HUDEP-2 (cell line): Measurements from ENCODE around the gene ERVW-1.

Experiments
- DNase-seq, 76 experiments: peaks; one replicate each; lab custom pipeline; 2025; ENCODE audit not compliant: unreplicated experiment in 76 of 76; lab: John Stamatoyannopoulos, UW

ERVW-1 gene

DNA sequence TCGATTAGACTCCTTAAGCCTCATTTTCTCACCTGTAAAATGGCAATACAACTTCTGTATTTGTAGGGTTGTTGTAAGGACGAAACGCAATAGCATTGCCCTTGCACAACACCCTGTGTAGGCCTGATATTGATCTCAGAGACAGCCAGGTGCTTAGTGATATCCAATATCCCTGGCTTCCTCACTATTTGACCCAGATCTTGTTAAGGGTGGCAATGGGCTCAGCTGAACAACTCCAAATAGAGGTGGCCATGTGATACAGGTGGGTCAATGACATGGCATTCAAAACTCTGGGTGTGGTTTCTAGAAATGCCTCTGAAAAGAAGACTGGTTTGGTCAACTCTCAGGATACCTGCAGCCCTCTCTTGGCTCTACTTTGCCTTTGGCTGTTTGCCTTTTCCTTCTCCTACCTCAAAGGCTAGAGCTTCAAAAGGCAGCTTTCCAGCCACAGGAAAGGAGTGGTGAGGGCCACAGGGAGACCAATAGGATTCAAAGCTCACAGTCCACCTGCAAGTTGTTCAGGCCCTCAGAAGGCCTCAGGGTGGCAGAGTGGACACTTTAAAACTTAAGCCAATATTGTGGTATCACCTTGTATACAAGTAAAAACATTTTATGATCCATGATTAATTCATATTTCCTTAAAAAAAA is 45.3 kb downstream of the ERVW-1 start:
- no peak for DNase-seq

DNA sequence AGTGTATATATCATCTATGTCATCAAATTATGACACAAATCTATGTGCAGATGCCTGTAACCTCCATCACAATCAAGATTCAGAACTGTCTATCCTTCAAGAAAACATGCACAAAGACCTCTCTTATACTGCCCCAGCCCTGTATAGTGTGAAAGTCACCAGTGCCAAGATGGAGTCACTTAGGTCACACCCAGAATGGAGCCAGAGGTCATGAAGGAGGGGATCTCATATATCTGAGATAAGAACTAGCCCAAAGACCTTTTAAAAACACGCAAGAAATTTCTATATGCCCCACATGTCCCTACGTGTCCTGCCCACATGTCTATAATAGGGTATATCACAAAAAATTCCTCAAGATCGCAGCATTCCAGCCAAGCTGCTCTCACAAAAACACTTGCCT is 50.6 kb downstream of the ERVW-1 start:
- DNase-seq = no peak

DNA sequence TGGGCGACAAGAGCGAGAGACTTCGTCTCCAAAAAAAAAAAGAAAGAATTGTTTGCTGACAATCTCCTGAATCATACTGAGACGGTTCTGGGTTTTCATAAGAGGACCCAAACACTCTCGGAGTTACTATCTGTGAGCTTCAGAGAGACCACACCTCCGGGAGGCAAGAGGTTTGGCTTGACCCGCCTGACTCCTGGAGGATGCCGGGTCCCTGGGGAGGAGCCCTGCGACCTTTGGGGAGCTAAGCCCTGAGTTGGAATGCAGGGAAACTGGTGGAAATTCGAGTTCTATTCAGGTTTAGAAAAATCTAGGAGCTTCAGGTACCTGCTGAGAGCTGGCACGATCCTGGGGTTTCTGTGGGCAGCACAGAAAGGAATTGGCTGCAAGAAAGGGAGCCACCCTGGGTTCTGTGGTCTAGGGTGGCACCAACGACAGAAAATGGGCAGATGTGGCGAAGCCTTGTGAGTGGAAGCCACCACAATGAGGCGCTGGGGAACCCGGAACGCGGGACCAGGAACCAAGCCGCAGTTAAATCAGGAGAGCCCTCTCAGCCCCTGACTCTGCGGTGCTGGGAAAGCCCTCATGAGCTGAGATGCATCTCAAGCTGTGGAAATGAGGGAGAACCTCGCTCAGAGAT is 52.3 kb downstream of the ERVW-1 start:
- DNase-seq = no peak

DNA sequence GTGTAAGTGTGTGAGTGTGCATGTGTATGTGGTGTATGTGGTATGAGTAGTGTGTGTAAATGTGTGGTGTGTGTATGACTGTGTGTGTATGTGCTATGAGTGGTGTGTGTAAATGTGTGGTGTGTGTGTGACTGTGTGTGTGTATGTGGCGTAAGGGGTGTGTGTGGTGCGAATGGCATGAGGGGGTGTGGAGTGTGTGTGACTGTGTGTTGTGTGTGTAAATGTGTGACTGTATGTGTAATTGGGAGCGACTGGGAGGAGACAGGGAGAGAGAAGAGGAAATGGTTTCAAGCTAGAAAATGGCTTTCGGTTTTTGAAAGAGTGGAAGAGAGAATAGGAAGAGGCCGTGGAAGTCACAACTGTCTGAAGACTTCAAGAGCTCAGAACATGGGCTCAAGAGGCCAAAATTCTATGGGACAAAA is 54.0 kb downstream of the ERVW-1 start:
- no peak for DNase-seq

DNA sequence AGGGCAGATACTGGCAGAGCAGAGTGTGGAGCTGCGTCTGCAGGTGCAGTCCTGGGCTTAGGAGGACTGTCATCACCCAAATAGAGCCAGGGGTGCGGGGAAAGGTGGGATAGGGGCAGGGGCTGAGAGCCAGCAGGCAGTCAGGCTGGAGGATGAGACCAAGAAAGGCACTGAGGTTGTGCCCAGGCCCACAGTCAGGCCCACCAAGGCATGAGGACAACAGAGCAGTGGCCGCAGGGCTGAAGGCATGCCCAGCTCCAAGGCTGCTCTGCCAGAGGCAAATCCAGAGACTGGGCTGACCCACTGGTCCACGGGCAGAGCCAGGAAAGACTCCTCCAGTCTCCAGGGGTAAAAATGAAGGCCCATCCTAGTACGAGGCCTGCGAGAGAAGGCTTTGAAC is 54.8 kb downstream of the ERVW-1 start:
- no peak for DNase-seq

DNA sequence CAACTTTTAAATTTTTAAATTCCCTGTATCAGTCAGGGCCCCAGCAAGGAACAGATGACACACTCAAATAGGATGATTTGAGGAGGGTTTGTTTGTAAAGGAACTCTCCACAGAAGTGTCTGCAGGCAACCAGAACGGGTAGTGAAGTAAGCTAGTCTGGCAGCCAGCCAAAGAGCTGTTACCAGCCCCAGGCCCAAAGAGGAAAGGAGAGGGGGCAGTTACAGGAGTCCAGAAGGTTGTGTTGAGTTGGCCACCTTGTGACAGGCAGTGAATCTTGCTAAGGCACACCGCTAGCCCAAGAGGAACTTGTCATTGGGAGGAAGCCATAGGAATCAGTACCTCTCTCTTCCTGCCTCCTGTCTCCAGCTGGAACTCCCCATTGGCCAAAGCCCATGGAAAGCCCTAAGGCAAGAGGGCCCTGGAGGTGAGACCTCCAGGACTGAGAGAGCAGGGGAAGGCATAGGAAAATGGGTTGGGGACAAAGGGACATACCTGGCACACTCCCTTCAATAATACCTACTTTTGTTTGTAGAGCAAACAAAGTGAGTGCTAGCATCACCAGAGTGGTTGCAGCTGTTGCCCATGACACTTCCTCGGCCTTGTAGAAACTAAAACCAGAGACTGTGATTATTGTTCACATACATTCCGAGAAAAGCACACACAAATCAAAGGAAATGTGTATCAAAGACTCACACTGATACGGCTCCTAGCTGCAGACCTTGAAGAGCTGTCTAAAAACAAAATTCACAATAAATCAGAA is 55.9 kb downstream of the ERVW-1 start:
- DNase-seq = peak in 1 of 76 experiments; percentile 12
